Prostate gland (tissue), 2 donors: ENCODE data around the gene UBL5.

ENCODE experiments used
- POLR2A ChIP-seq: fragments of 450-650 bp; IDR thresholded peaks from one replicate; pipeline ENCODE4 v1.6.1; 2016; ENCODE audit warnings: antibody characterized with exemption, mild to moderate bottlenecking
- POLR2AphosphoS5 ChIP-seq: sonication (generic); formaldehyde crosslinking; IDR thresholded peaks from one replicate; pipeline ENCODE4 v1.6.1; 2017; ENCODE audit warnings: antibody characterized with exemption
- TF ChIP-seq, protein P1 (sequence below), 4 experiments: fragments of 200-600 bp in 2 of 4; fragments of 450-650 bp in 2 of 4; sonication (generic) in 2 of 4; IDR thresholded peaks; 1 replicate in 3 of 4; 2 replicates in 1 of 4; pipeline ENCODE4 v1.5.1; 2016 to 2019; ENCODE audit warnings: antibody characterized with exemption in 4 of 4, mild to moderate bottlenecking in 2 of 4, moderate library complexity in 2 of 4

DNA sequence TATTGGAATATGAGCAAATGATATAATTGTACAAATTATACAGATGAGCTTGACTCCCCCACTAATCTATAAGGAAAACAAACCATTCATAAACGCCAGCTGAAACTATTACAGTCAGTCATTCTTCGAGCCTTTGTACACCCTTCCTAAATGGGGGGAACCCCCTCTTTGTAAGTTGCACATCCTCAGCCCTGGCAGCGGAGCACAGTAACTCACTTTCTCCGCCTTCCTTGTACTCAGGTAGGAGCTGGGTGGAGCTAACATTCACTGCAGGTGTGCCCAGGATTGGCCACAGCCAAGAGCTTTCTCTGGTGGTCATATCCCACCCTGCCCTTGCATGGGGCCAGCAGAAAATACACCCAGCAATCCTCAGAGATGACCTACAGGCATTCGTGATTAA is 36.0 kb downstream of the UBL5 start:
- TF ChIP-seq, protein P1, sequence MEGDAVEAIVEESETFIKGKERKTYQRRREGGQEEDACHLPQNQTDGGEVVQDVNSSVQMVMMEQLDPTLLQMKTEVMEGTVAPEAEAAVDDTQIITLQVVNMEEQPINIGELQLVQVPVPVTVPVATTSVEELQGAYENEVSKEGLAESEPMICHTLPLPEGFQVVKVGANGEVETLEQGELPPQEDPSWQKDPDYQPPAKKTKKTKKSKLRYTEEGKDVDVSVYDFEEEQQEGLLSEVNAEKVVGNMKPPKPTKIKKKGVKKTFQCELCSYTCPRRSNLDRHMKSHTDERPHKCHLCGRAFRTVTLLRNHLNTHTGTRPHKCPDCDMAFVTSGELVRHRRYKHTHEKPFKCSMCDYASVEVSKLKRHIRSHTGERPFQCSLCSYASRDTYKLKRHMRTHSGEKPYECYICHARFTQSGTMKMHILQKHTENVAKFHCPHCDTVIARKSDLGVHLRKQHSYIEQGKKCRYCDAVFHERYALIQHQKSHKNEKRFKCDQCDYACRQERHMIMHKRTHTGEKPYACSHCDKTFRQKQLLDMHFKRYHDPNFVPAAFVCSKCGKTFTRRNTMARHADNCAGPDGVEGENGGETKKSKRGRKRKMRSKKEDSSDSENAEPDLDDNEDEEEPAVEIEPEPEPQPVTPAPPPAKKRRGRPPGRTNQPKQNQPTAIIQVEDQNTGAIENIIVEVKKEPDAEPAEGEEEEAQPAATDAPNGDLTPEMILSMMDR (IDR thresholded peaks at IDR 0.05), result no peak
- TF ChIP-seq POLR2A, result no peak
- TF ChIP-seq POLR2AphosphoS5, result no peak
